ENCODE data around the gene ADGRG1. TPM values are rescaled to one million over a fixed set of nuclear protein-coding genes. Genes with fewer than 3 reads are reported as not detected.

ADGRG1 gene
- total RNA-seq, 4 donors from 2014 or later, result 6.5 to 87.0 (median 7.8) TPM

DNA sequence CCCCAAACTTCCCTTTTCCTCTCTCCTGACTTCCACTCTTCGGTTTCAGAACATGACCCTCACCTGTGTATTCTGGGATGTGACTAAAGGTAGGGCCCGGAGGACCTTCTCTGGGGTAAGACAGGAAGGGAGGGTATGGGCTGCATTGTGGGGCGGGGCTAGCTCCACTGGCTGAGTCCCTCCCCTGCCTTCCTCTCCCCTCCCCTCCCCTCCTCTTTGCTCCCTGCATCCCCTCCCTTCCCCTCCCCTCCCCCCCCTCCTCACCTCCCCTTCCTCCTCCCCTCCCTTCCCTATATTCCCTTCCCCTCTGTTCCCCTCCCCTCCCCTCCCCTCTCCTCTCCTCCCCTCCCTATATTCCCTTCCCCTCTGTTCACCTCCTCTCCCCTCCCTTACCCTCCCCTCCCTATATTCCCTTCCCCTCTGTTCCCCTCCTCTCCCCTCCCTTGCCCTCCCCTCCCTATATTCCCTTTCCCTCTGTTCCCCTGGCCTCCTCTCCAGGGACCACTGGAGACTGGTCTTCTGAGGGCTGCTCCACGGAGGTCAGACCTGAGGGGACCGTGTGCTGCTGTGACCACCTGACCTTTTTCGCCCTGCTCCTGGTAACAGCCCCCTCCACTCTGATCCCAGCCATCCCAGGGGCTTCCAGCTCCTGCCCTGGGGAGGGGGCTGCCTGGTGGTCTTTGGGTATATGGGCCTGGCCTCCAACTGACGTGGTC, 51.5 kb downstream of the ADGRG1 start:
- H3K27ac ChIP-seq, result no peak overlapping the region
- H3K27me3 ChIP-seq, result no peaks in the 10 kb centered on the region
- intact Hi-C loops (cut with DNase I; ENCODE audit: low total_unique reads), result no loop called here
- no peaks in the 10 kb centered on the region for H3K9me3 ChIP-seq
- H3K4me1 ChIP-seq, result no peaks in the 10 kb centered on the region
- H3K4me3 ChIP-seq, result no peak overlapping the region
- TF ChIP-seq POLR2A (IDR thresholded peaks at IDR 0.05), result no peak
- TF ChIP-seq, protein P1, sequence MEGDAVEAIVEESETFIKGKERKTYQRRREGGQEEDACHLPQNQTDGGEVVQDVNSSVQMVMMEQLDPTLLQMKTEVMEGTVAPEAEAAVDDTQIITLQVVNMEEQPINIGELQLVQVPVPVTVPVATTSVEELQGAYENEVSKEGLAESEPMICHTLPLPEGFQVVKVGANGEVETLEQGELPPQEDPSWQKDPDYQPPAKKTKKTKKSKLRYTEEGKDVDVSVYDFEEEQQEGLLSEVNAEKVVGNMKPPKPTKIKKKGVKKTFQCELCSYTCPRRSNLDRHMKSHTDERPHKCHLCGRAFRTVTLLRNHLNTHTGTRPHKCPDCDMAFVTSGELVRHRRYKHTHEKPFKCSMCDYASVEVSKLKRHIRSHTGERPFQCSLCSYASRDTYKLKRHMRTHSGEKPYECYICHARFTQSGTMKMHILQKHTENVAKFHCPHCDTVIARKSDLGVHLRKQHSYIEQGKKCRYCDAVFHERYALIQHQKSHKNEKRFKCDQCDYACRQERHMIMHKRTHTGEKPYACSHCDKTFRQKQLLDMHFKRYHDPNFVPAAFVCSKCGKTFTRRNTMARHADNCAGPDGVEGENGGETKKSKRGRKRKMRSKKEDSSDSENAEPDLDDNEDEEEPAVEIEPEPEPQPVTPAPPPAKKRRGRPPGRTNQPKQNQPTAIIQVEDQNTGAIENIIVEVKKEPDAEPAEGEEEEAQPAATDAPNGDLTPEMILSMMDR (IDR thresholded peaks at IDR 0.05), result no peak
- no peak for DNase-seq
- H3K36me3 ChIP-seq, result no peaks in the 10 kb centered on the region

DNA sequence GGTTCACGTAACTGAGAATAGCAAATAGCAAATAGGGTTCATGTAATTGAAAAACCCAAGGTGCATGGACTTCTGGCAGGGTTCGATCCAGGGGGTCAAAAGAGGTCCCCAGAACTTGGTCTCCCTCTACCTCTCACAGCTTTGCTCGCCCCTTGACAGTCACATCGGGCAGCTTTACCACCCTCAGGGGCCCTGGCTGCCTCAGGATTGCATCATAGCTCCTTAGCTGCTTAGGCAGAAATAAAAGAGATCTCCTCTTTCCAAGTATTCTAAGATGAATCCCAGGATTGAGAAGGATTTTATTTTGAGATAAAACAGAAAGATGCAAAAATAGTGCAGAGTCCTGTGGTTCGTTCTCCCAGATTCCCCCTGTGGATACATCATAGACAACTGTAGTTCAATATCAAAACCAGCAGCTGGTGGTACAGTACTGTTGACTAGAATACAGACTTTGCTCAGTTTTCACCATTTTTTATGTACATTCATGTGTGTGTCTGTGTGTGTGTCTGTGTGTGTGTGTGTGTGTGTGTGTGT, 52.5 kb downstream of the ADGRG1 start:
- Histone ChIP-seq H3K4me1 (no peaks in the 10 kb centered on the region), H3K4me3 (no peak overlapping the region), H3K36me3 (no peaks in the 10 kb centered on the region), H3K9me3 (no peaks in the 10 kb centered on the region), H3K27me3 (no peaks in the 10 kb centered on the region), H3K27ac (no peak overlapping the region)
- intact Hi-C loops (cut with DNase I; ENCODE audit: low total_unique reads), result no loop called here
- no peak for TF ChIP-seq POLR2A (IDR thresholded peaks at IDR 0.05)
- TF ChIP-seq, protein P1 (IDR thresholded peaks at IDR 0.05), result no peak
- DNase-seq, result no peak

DNA sequence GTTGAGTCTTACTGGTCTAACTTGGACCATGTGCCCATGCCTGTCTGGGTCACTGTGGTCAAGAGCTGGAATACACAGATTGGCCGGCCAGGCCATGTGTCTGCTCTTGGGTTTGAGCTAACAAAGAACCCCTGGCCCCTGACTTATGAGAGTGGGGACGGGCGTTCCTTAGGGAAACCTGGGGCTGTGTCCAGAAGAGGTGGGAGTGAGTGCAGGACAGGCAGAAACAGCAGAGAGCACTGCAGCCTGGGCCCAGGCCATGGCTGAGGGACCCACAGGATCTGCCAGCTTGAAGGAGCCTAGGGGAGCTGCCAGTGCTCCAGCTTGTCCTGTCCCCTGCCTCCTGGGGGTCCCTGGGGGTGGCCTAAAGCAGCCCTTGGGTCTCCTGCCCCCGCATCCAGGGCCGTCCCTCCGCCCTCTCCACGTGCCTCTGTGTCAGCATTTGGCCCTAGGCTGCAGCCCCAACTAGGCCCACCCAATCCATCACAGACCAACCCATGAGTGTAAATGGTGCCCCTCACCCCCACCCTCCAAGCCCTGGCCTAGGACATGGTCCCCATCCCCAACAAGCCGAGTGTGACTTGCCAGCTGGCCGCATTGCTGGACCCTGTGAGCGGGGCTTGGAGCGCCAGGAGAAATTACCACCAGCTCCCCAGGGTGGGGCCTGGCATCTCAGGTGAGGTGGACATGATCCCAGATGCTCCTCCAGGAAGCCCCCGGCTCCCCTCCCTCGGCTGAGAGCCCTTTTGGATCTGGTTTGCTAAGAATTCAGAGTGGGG, 53.7 kb downstream of the ADGRG1 start:
- Histone ChIP-seq H3K4me1 (no peaks in the 10 kb centered on the region), H3K9me3 (no peaks in the 10 kb centered on the region), H3K4me3 (no peak overlapping the region), H3K36me3 (no peaks in the 10 kb centered on the region), H3K27ac (no peak overlapping the region), H3K27me3 (no peaks in the 10 kb centered on the region)
- intact Hi-C loops (cut with DNase I; ENCODE audit: low total_unique reads), result no loop called here
- no peak for DNase-seq
- TF ChIP-seq POLR2A (IDR thresholded peaks at IDR 0.05), result no peak
- TF ChIP-seq, protein P1 (IDR thresholded peaks at IDR 0.05), result no peak

DNA sequence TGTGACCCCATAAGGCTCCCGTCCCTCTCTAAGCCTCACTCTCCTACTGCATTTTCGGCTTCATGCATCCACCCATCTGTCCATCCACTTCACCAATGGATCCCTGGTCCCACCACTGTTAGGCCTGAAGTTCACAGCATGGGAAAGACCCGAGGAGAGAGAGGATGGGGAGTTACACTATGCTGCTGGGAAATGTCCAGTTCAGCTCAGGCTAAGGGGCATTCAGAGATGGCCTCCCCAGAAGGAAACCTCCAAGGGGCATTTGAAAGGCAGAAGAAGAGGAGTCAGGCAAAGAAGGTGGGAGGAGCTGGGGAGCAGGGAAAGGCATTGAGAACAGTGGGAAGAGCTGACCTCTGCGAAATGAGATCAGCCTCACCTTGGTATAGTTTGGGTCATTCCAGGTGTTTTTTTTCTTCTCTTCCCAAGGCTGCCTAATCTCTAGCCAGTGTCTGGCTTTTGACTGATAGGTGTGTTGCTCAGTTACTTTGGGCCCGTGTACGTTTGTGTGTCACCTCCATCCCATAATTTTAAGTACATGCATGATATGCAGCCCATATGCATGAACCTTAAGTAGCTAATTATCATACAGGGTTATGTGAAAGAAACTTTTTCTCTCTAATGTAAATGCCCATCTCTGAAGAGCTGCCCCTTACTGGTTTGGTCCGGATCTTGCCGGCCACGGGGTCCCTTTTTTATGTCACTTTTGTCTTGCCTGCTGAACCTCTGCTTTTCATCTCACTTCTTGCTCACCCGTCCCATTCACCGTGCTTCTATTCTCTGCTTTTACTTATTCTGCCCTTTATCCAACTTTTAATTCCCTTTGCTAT, 54.6 kb downstream of the ADGRG1 start:
- no peak overlapping the region for H3K27ac ChIP-seq
- intact Hi-C loops (cut with DNase I; ENCODE audit: low total_unique reads), result no loop called here
- DNase-seq, result no peak
- H3K36me3 ChIP-seq, result no peaks in the 10 kb centered on the region
- H3K27me3 ChIP-seq, result no peaks in the 10 kb centered on the region
- no peaks in the 10 kb centered on the region for H3K4me1 ChIP-seq
- no peaks in the 10 kb centered on the region for H3K9me3 ChIP-seq
- no peak overlapping the region for H3K4me3 ChIP-seq
- TF ChIP-seq POLR2A (IDR thresholded peaks at IDR 0.05), result no peak
- TF ChIP-seq, protein P1 (IDR thresholded peaks at IDR 0.05), result no peak

Measured in uterus (tissue), 4 donors.